SU-DHL-6 (cell line): Measurements from ENCODE around the gene SNRNP200.

ENCODE experiments used
- CTCF ChIP-seq: fragments of 200-600 bp; sonication (generic); IDR thresholded peaks from one replicate; pipeline ENCODE4 v1.5.1; 2017; ENCODE audit warnings: antibody characterized with exemption, mild to moderate bottlenecking, low read length, moderate library complexity; ENCODE audit not compliant: insufficient read depth, poor library complexity, severe bottlenecking
- EZH2phosphoT487 ChIP-seq: fragments of 200-600 bp; sonication (generic), shearing (Covaris generic); conservative IDR thresholded peaks from 2 replicates; pipeline ENCODE4 v1.6.1; 2018; ENCODE audit warnings: mild to moderate bottlenecking, antibody characterized with exemption, low read length, moderate library complexity, mixed read lengths

- TF ChIP-seq CTCF, result no peak
- no peak for TF ChIP-seq EZH2phosphoT487
Observed at GRCh38 chr2:96325041-96325883, 19.9 kb upstream of the SNRNP200 start, which contains the start of gene ITPRIPL1.
